DND-41 (cell line): ENCODE results near the gene TWIST2.

Source experiments
- EZH2 ChIP-seq: IDR thresholded peaks from 3 replicates; pipeline ENCODE4 v1.6.1; 2012; ENCODE audit warnings: borderline replicate concordance, low read depth, mild to moderate bottlenecking, moderate library complexity, low read length, inconsistent platforms; ENCODE audit not compliant: severe bottlenecking
- TF ChIP-seq, protein P1 (sequence below): IDR thresholded peaks from 2 replicates; pipeline ENCODE4 v1.5.1; 2012; ENCODE audit warnings: borderline replicate concordance, low read length, moderate library complexity, mild to moderate bottlenecking; ENCODE audit not compliant: poor library complexity, severe bottlenecking; ENCODE audit errors: extremely low read depth

DNA sequence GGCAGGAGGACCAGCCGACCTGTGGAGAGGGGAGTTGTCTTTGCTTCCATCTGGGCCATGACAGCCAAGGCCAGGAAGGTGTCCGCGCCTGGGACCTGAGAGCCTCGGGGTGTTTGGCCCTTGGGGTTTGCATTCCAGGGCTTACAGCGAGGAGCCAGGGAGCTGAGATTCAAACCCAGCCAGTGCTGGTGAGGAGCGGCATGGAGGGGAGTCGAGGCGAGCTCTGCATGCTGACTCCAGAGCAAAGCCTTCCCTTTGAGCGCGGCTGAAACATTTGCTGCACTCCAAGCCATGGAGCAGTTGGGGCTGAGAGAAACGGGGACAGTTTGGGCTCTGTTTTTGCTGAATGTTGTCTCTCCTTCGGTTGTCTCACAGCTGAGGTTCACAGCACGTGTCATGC is 77.4 kb downstream of the TWIST2 start:
- TF ChIP-seq, protein P1, sequence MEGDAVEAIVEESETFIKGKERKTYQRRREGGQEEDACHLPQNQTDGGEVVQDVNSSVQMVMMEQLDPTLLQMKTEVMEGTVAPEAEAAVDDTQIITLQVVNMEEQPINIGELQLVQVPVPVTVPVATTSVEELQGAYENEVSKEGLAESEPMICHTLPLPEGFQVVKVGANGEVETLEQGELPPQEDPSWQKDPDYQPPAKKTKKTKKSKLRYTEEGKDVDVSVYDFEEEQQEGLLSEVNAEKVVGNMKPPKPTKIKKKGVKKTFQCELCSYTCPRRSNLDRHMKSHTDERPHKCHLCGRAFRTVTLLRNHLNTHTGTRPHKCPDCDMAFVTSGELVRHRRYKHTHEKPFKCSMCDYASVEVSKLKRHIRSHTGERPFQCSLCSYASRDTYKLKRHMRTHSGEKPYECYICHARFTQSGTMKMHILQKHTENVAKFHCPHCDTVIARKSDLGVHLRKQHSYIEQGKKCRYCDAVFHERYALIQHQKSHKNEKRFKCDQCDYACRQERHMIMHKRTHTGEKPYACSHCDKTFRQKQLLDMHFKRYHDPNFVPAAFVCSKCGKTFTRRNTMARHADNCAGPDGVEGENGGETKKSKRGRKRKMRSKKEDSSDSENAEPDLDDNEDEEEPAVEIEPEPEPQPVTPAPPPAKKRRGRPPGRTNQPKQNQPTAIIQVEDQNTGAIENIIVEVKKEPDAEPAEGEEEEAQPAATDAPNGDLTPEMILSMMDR: no peak
- no peak for TF ChIP-seq EZH2
